CD14-positive monocyte (primary cell): ENCODE measurements around the gene SYNE1. TPM values are rescaled to one million over a fixed set of nuclear protein-coding genes. Genes with fewer than 3 reads are reported as not detected.

ENCODE experiments used
- DNase-seq, 3 donors: peaks; one replicate each; pipeline ENCODE4 v3.0.0-alpha.2; 2011 to 2022
- H2AFZ ChIP-seq: 2 replicates; pipeline ENCODE4 v1.6.0; 2012; ENCODE audit warnings: mild to moderate bottlenecking, low read depth, low read length, inconsistent platforms; ENCODE audit not compliant: insufficient read depth, poor library complexity, severe bottlenecking
- H3K27ac ChIP-seq, 2 donors: 1 replicate in 1 of 2; 2 replicates in 1 of 2; pipeline ENCODE4 v1.5.1; 2012 to 2013; ENCODE audit warnings: low read length in 2 of 2, control low read depth in 1 of 2, inconsistent platforms in 1 of 2, low read depth in 1 of 2, mild to moderate bottlenecking in 1 of 2
- H3K27me3 ChIP-seq, 2 donors: one replicate each; pipeline versions ENCODE4 v1.6.0 to v1.6.1; 2011 to 2013; ENCODE audit warnings: low read length in 2 of 2; ENCODE audit not compliant: control insufficient read depth in 2 of 2, insufficient read depth in 2 of 2
- H3K36me3 ChIP-seq, 2 donors: replicated peaks in 1 of 2; 1 replicate in 1 of 2; 2 replicates in 1 of 2; pipeline versions ENCODE4 v1.5.1 to v1.6.1; 2012 to 2013; ENCODE audit warnings: low read length in 2 of 2, control low read depth in 1 of 2, inconsistent platforms in 1 of 2, mild to moderate bottlenecking in 1 of 2; ENCODE audit not compliant: insufficient read depth in 2 of 2, control insufficient read depth in 1 of 2
- H3K4me1 ChIP-seq, 2 donors: 1 replicate in 1 of 2; 2 replicates in 1 of 2; pipeline versions ENCODE4 v1.5.1 to v1.6.1; 2012 to 2013; ENCODE audit warnings: low read length in 2 of 2, control low read depth in 1 of 2, inconsistent platforms in 1 of 2, mild to moderate bottlenecking in 1 of 2, moderate library complexity in 1 of 2; ENCODE audit not compliant: insufficient read depth in 2 of 2, control insufficient read depth in 1 of 2
- H3K4me2 ChIP-seq: replicated peaks from 2 replicates; pipeline ENCODE3; 2012; ENCODE audit warnings: low read length, moderate library complexity, mild to moderate bottlenecking; ENCODE audit not compliant: poor library complexity, severe bottlenecking; ENCODE audit errors: extremely low read depth
- H3K4me3 ChIP-seq, 3 experiments: fragments of 200-600 bp in 1 of 3; sonication (generic) in 1 of 3; replicated peaks in 1 of 3; 1 replicate in 2 of 3; 2 replicates in 1 of 3; pipeline ENCODE4 v1.5.1; 2011 to 2013; ENCODE audit warnings: low read length in 3 of 3, mild to moderate bottlenecking in 3 of 3, control low read depth in 2 of 3, low read depth in 2 of 3, inconsistent platforms in 1 of 3, moderate library complexity in 1 of 3
- H3K79me2 ChIP-seq: 2 replicates; pipeline ENCODE4 v1.6.0; 2012; ENCODE audit warnings: mild to moderate bottlenecking, control low read depth, inconsistent platforms, low read length, moderate library complexity; ENCODE audit not compliant: insufficient read depth
- H3K9ac ChIP-seq: 2 replicates; pipeline ENCODE4 v1.6.0; 2017; ENCODE audit warnings: low read length, mild to moderate bottlenecking; ENCODE audit not compliant: insufficient read depth, poor library complexity, severe bottlenecking
- H3K9me3 ChIP-seq, 2 donors: replicated peaks in 1 of 2; 1 replicate in 1 of 2; 2 replicates in 1 of 2; pipeline versions ENCODE4 v1.5.1 to v1.6.1; 2012 to 2013; ENCODE audit warnings: low read length in 2 of 2, control low read depth in 1 of 2; ENCODE audit not compliant: control insufficient read depth in 1 of 2, insufficient read depth in 1 of 2
- H4K20me1 ChIP-seq: 2 replicates; pipeline ENCODE4 v1.6.0; 2012; ENCODE audit warnings: mild to moderate bottlenecking, low read length, control low read depth, moderate library complexity; ENCODE audit not compliant: insufficient read depth
- H3K27ac Mint-ChIP-seq, 7 donors: one replicate each; pipeline ENCODE4 v1.8.0; 2020; ENCODE audit warnings: mild to moderate bottlenecking in 7 of 7, mixed read lengths in 7 of 7, moderate library complexity in 6 of 7, inconsistent platforms in 2 of 7
- H3K27me3 Mint-ChIP-seq, 3 donors: one replicate each; pipeline ENCODE4 v1.8.0; 2021 to 2022; ENCODE audit warnings: low read depth in 3 of 3, mild to moderate bottlenecking in 3 of 3, mixed read lengths in 3 of 3, moderate library complexity in 3 of 3, inconsistent platforms in 1 of 3
- H3K36me3 Mint-ChIP-seq, 2 donors: one replicate each; pipeline ENCODE4 v1.8.0; 2020; ENCODE audit warnings: mixed read lengths in 2 of 2, inconsistent platforms in 1 of 2, mild to moderate bottlenecking in 1 of 2
- H3K4me1 Mint-ChIP-seq: one replicate; pipeline ENCODE4 v1.8.0; 2020; ENCODE audit warnings: mild to moderate bottlenecking, mixed read lengths
- H3K4me3 Mint-ChIP-seq, 2 donors: one replicate each; pipeline ENCODE4 v1.8.0; 2020; ENCODE audit warnings: mild to moderate bottlenecking in 2 of 2, mixed read lengths in 2 of 2, moderate library complexity in 1 of 2
- H3K9me3 Mint-ChIP-seq, 7 donors: one replicate each; pipeline ENCODE4 v1.8.0; 2020 to 2022; ENCODE audit warnings: mixed read lengths in 7 of 7, mild to moderate bottlenecking in 6 of 7, moderate library complexity in 6 of 7, inconsistent platforms in 2 of 7
- CTCF ChIP-seq: fragments of 200-600 bp; IDR thresholded peaks from one replicate; pipeline ENCODE4 v1.8.0; 2022; ENCODE audit warnings: antibody characterized with exemption, mild to moderate bottlenecking
- WGBS: methylation state at CpG from one replicate; pipeline ENCODE4 v1.1.5; 2013; ENCODE audit warnings: missing lambda C conversion rate; ENCODE audit not compliant: insufficient coverage; 5-methylcytosine and 5-hydroxymethylcytosine counted together
- intact Hi-C, 2 donors: fragments of 100-400 bp; cut with micrococcal nuclease; formaldehyde crosslinking; loops; one replicate each; pipeline versions ENCODE4 v1.15.0 to v1.15.1; 2023
- polyA plus RNA-seq, 3 donors: library from polyadenylated mRNA; depleted of rRNA in 1 of 3; unstranded in 2 of 3; stranded (reverse) in 1 of 3; fragments of 300-500 nt in 2 of 3; fragments of >200 nt in 1 of 3; fragmentation: Illumina TruSeq in 2 of 3; gene quantifications; 1 replicate in 2 of 3; 2 replicates in 1 of 3; pipeline ENCODE4 v1.2.3, GENCODE V29; 2012 to 2021

The SYNE1 gene
- polyA plus RNA-seq, 3 donors = 3.7 to 24.5 (median 8.1) TPM

DNA sequence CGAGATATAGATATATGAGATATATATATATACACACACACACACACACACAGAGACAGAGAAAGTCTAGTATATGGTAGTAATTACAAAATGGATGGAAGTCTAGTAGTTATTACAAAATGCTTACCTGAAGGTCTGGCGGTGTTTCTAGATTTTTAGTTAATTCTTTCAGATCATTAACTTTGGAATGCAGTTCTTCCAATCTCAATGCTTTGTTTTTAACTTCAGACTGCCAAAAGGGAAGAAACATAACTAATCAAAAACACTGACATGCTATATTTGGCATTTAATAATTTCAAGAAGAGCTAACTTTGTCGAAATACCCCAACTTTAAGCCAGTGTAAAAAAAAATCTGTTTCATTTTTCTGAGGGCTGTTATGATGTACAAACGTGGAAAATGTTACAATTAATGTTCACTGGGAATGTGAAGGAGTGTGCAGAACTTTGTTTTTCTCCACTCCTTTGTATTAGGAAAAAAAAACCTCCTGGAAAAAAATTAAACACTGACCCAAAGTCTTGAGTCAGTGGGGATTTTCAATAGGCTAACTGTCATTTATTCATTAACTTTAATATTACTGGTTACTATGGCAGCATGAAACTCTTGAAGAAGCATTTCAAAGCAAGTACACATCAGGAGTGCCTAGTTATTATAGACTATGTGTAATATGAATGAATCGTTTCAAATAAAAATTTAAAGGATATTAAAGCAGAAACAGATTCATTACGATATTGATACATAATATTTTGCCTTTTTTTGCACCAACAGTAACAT lies 232.9 kb downstream of the SYNE1 start:
- Histone ChIP-seq H3K4me3 (no peak overlapping the region), H3K79me2 (no peaks in the 10 kb centered on the region), H3K36me3 (peaks cover 0 to 16% of the 10 kb centered on the region in 2 donors), H3K9ac (no peak overlapping the region), H3K4me1 (no peaks in the 10 kb centered on the region), H3K27ac (no peak overlapping the region), H3K27me3 (no peaks in the 10 kb centered on the region), H4K20me1 (no peaks in the 10 kb centered on the region), H3K4me2 (no peak overlapping the region), H2AFZ (no peak overlapping the region), H3K9me3 (no peaks in the 10 kb centered on the region)
- Mint-ChIP-seq H3K27ac (no peak overlapping the region), H3K4me3 (no peak overlapping the region), H3K36me3 (peaks cover 18 to 30% of the 10 kb centered on the region in 2 donors), H3K4me1 (no peaks in the 10 kb centered on the region), H3K9me3 (peaks cover 0 to 4% (median 0%) of the 10 kb centered on the region in 7 donors), H3K27me3 (peaks cover 0 to 2% (median 0%) of the 10 kb centered on the region in 3 donors)
- WGBS = no CpG with 5 or more reads among the region's 6 CpGs
- intact Hi-C loops = no loop called here
- no peak for DNase-seq
- no peak for TF ChIP-seq CTCF

GRCh38 chr6:152402791-152403190 lies 234.4 kb downstream of the SYNE1 start:
- Histone ChIP-seq H3K27me3 (no peaks in the 10 kb centered on the region), H3K4me2 (no peak overlapping the region), H3K9me3 (no peaks in the 10 kb centered on the region), H3K4me1 (no peaks in the 10 kb centered on the region), H3K27ac (no peak overlapping the region), H4K20me1 (no peaks in the 10 kb centered on the region), H3K79me2 (no peaks in the 10 kb centered on the region), H3K36me3 (peaks cover 0 to 19% of the 10 kb centered on the region in 2 donors), H3K4me3 (no peak overlapping the region), H2AFZ (no peak overlapping the region), H3K9ac (no peak overlapping the region)
- Mint-ChIP-seq H3K27ac (no peak overlapping the region), H3K27me3 (peaks cover 0 to 2% (median 0%) of the 10 kb centered on the region in 3 donors), H3K4me1 (no peaks in the 10 kb centered on the region), H3K9me3 (peaks cover 0 to 4% (median 0%) of the 10 kb centered on the region in 7 donors), H3K36me3 (peaks cover 16 to 24% of the 10 kb centered on the region in 2 donors), H3K4me3 (no peak overlapping the region)
- TF ChIP-seq CTCF = no peak
- WGBS = 100% methylated on average over 1 of the region's 2 CpGs
- DNase-seq = no peak
- intact Hi-C loops = no loop called here
